Right hindlimb (tissue), 1 donor: ENCODE results near the gene CYP4F8.

Experiments used
- DNase-seq: peaks from one replicate; pipeline ENCODE4 v3.0.0-alpha.2; 2018

Gene CYP4F8

GRCh38 chr19:15616627-15617270, 1.7 kb downstream of the CYP4F8 start:
- no peak for DNase-seq

DNA sequence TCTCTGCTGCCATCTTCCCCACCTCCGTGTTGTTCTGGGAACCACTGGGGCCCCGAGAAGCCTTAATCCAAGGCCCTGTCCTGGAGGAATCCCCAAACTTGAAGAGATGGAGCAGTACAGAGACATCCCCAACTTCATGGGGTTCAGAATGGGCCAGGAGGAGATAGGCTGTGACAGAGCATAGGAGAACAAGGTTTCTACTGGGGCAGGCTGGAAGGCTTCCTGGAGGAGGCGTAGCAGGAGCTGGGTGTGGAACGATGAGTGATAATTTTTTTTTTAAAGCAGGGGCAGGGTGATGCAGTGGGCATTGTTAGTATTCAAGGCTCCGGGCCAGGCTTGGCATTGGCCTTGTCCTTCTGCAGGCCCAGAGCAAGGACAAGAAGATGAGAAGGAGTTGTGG, 3.3 kb downstream of the CYP4F8 start:
- DNase-seq: no peak

- no peak for DNase-seq
Measured at GRCh38 chr19:15621801-15622200, 6.8 kb downstream of the CYP4F8 start.

DNA sequence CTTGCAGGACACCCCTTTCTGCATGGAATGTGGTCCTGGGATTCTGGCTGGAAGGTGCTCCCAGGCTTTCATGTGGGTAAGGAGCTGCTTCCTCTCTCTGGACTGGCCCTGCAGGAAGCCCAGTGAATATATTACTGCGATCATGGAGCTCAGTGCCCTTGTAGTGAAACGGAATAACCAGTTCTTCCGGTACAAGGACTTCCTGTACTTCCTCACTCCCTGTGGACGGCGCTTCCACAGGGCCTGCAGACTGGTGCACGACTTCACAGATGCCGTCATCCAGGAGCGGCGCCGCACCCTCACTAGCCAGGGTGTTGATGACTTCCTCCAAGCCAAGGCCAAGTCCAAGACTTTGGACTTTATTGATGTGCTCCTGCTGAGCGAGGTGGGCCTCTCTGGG, 8.0 kb downstream of the CYP4F8 start:
- no peak for DNase-seq

DNA sequence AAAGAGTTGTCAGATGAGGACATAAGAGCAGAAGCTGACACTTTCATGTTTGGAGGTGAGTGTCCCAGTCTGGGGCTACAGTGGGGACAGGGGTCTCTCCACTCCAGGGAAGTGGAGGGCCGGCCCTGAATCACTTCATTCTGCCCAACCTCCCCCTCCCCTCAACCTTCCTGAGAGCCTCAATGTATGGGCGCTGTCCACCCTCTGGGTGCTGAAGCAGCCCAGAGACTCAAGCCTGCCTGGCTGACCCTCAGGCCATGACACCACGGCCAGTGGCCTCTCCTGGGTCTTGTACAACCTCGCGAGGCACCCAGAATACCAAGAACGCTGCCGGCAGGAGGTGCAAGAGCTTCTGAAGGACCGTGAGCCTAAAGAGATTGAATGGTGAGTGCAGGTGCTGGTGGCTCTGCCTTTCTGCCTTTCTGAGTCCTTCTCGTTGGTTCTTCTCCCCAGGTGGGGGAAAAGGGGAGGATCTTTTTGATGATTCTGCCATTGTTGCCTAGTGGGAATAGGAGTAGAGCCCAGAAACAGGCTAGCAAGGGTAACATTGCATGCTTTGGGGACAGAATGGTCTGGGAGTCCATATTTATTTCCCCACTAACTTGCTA, 8.8 kb downstream of the CYP4F8 start:
- DNase-seq: no peak

- DNase-seq: no peak
Measured at GRCh38 chr19:15628236-15629002, 13.4 kb downstream of the CYP4F8 start.

GRCh38 chr19:15629003-15629880, 14.2 kb downstream of the CYP4F8 start:
- peak; percentile 61 for DNase-seq

GRCh38 chr19:15631817-15632216, 16.8 kb downstream of the CYP4F8 start:
- no peak for DNase-seq

GRCh38 chr19:15633082-15633835, 18.2 kb downstream of the CYP4F8 start:
- DNase-seq: no peak

DNA sequence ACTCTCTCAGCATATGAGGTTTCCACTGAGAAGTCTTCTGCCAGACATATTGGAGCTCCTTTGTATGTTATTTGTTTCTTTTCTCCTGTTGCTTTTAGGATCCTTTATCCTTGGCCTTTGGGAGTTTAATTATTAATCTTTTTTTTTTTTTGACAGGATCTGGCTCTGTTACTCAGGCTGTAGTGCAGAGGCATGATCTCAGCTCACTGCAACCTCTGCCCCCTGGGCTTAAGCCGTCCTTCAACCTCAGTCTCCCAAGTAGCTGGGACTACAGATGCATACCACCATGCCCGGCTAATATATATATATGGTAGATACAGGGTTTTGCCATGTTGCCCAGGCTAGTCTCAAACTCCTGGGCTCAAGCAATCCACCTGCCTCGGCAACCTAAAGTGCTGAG, 19.1 kb downstream of the CYP4F8 start:
- no peak for DNase-seq

DNA sequence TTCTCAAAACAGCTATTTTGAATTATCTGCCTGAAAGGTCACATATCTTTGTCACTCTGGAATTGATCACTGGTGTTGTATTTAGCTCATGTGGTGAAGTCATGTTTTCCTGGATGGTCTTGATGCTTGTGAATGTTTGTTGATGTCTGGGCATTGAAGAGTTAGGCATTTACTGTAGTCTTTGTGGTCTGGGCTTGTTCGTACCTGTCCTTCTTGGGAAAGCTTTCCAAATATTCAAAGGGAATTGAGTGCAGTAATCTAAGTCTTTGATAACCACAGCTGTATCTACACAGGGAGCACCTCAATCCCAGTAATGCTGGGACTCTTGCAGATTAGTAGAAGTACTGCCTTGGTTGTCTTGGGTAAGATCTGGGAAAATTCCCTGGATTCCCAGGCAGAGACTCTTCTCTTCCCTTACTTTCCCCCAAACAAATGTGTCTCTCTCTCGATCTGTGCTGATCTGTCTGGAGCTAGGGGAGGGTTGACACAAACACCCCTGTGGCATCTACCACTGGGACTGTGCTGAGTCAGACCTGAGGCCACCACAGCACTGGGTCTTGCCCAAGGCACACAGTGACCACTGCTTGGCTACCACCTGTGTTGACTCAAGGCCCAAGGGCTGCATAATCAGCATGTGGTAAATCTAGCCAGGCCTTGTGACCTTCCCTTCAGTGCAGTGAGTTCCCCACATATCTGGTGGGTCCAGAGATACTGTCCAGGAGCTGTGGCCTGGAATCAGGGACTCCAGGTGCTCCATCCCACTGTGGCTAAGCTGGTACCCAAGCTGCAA, 20.2 kb downstream of the CYP4F8 start:
- DNase-seq: no peak

- no peak for DNase-seq
Measured at GRCh38 chr19:15636026-15636425, 21.0 kb downstream of the CYP4F8 start.

DNA sequence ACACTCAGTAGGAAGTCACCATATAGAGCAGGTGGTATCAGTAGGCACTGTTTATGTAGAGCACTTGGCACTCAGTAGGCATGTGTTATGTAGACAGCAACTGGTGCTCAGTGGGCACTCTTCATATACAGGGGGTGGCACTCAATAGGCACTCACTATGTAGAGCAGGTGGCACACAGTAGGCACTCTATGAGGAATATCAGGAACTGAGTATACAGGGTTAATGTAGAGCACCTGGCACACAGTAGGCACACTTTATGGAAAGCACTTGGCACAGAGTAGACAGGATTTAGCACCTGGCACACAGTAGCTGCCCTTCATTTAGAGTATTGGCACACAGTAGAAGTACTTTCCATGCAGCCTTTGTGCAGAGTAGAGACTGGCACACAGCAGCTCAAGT, 24.6 kb downstream of the CYP4F8 start:
- DNase-seq: no peak

DNA sequence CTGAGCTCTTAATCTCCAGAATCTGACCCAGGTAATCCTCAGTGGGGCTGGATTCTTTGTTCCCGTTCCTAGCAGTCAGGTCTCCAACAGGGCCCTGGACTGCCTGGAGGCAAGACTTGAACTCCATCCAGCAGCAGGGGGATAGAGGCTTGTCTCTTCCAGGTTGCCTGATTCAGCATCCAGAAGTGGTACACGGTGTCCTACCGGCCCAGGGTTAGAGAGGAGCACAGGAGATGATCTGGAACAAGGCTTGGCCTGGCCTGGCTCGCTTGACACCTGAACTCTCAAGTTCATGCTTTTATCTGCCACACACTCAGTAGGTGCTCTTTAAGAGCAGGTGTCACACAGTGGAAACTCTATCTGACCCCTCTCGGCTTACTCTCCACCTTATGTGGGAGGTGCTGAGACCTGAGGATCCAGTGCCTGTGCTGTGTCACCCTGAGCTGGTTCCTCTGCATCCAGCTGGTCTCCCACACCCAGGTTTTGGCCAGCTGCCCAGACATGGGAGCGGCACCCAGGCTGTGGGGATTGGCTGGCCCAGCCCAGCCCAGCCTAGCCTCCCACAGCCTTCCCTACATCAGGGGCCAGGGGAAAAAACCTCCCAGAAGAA, 25.4 kb downstream of the CYP4F8 start, which contains the start of gene CYP4F3:
Gene CYP4F3 (plus strand): TSS at position 604 of the 610 bp plus-strand sequence. CDS start 519 bp downstream, outside the sequence.
- no peak for DNase-seq

- no peak for DNase-seq
Measured at GRCh38 chr19:15640904-15641597, 26.0 kb downstream of the CYP4F8 start.

DNA sequence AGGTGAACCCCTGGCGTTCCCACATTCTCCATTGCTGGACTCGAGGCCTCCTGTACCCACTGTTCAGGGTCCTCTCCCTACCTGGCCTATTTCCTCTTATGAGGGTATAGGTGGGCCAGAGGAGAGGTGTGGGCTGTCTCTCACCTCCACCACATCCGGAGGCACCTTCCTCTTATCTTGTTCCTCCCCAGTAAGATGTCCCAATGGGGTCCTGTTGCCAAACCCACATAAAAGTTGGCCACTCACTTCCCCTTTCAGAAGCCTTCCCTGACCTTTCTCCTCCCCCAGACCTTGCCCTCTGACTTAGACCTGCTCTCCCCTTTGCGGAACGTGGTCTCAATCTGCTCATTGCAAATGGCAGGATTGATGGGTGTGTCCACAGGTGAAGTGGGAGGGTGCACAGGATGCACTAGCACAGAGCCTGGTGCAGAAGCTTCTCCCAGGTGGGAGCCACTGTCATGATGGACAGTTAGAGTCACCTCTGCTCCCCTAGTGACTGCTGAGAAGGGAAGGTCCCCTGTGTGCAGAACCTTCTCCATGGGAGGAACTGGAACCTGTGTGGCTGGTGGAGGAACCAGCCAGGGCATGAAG, 27.0 kb downstream of the CYP4F8 start:
- no peak for DNase-seq

GRCh38 chr19:15642807-15643206, 27.8 kb downstream of the CYP4F8 start:
- DNase-seq: no peak

DNA sequence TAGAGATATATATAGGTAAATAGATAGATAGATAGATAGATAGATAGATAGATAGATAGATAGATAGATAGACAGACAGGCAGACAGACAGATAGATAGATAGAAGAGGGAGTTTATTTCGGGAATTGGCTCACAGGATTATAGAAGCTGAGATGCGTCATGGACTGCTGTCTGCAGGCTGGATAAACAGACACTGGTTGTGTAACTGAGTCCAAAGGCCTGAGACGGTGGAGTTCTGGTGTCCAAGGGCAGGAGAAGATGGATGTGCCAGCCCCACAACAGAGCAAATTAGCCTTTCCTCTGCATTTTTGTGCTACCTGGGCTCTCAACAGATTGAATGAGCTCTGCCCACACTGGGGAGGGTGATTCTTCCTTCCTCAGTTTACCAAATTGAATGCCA, 28.4 kb downstream of the CYP4F8 start:
- DNase-seq: no peak

DNA sequence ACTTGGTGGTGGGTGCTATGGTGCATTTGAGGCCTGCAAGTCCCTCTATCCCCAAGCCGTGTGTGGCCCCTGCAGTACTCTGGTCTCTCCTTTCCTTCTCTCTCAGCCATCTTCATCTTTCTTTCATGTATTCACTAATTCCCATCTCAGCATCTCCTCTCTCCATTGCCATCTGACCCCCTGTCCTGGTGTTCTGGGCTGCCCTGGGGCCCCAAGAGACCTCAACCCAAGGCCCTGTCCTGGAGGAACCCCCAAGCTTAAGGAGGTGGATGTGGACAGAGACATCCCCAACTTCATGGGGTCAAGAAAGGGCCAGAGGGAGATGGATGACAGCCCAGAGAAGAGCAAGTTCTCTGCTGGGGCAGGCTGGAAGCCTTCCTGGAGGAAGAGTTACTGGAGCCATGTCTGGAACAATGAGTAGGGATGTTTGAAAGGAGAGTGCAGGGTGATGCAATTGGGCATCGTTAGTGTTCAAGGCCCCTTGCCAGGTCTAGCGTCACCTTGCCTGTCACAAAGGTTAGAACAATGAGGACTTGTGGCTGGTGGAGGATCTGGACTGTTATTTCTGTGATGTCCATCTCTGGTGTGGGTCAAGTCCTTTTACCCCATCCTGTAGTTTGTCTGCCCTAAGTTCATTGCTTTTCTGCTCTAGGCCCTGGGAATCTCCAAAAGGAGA, 29.2 kb downstream of the CYP4F8 start:
- DNase-seq: no peak
